Loucy (cell line): ENCODE measurements around the gene SYCP1.

Source experiments
- H2AFZ ChIP-seq: fragments of 200-600 bp; sonication (generic); 2 replicates; pipeline ENCODE4 v1.6.0; 2016; ENCODE audit warnings: antibody characterized with exemption, mild to moderate bottlenecking, low read length, moderate library complexity
- H3F3A ChIP-seq: fragments of 200-600 bp; 2 replicates; pipeline ENCODE4 v1.6.0; 2016; ENCODE audit warnings: antibody characterized with exemption, low read depth, mild to moderate bottlenecking
- H3K27me3 ChIP-seq: fragments of 200-600 bp; sonication (generic); 2 replicates; pipeline ENCODE4 v1.6.1; 2014; ENCODE audit warnings: low read length, mild to moderate bottlenecking; ENCODE audit not compliant: insufficient read depth, poor library complexity, severe bottlenecking
- H3K36me3 ChIP-seq: fragments of 200-600 bp; sonication (generic); 2 replicates; pipeline ENCODE4 v1.6.1; 2016; ENCODE audit warnings: low read length; ENCODE audit not compliant: insufficient read depth
- H3K4me1 ChIP-seq: fragments of 200-600 bp; sonication (generic); 2 replicates; pipeline ENCODE4 v1.5.1; 2014; ENCODE audit warnings: low read length, mild to moderate bottlenecking; ENCODE audit not compliant: insufficient read depth, poor library complexity, severe bottlenecking
- H3K4me2 ChIP-seq: fragments of 200-600 bp; sonication (generic); 2 replicates; pipeline ENCODE4 v1.6.0; 2014; ENCODE audit warnings: antibody characterized with exemption, low read length, low read depth, mild to moderate bottlenecking; ENCODE audit not compliant: poor library complexity, severe bottlenecking
- H3K4me3 ChIP-seq: fragments of 200-600 bp; sonication (generic); 2 replicates; pipeline ENCODE4 v1.5.1; 2014; ENCODE audit warnings: low read length, mild to moderate bottlenecking, mixed read lengths; ENCODE audit not compliant: poor library complexity, severe bottlenecking
- H3K79me2 ChIP-seq: fragments of 200-600 bp; sonication (generic); 2 replicates; pipeline ENCODE4 v1.6.1; 2014; ENCODE audit warnings: low read length; ENCODE audit not compliant: insufficient read depth
- H3K9ac ChIP-seq: fragments of 200-600 bp; sonication (generic); 2 replicates; pipeline ENCODE4 v1.6.0; 2014; ENCODE audit warnings: mild to moderate bottlenecking, low read depth, low read length, moderate library complexity; ENCODE audit not compliant: poor library complexity, severe bottlenecking
- H3K9me2 ChIP-seq: fragments of 200-600 bp; sonication (generic); replicated peaks from 2 replicates; pipeline ENCODE4 v1.6.1; 2016; ENCODE audit warnings: low read depth, low read length, mixed read lengths
- H3K9me3 ChIP-seq: fragments of 200-600 bp; sonication (generic); 2 replicates; pipeline ENCODE4 v1.6.1; 2014; ENCODE audit warnings: mild to moderate bottlenecking, antibody characterized with exemption, low read length, low read depth; ENCODE audit not compliant: insufficient read depth
- H4K20me1 ChIP-seq: fragments of 200-600 bp; sonication (generic); 2 replicates; pipeline ENCODE4 v1.6.0; 2014; ENCODE audit warnings: antibody characterized with exemption, low read length, mild to moderate bottlenecking; ENCODE audit not compliant: insufficient read depth, poor library complexity, severe bottlenecking
- CTCF ChIP-seq: fragments of 200-600 bp; sonication (generic); conservative IDR thresholded peaks from 2 replicates; pipeline ENCODE4 v1.5.1; 2014; ENCODE audit warnings: mild to moderate bottlenecking, antibody characterized with exemption, low read length
- EZH2phosphoT487 ChIP-seq: fragments of 200-600 bp; IDR thresholded peaks from 2 replicates; pipeline ENCODE4 v1.6.1; 2018; ENCODE audit warnings: antibody characterized with exemption, mild to moderate bottlenecking, moderate library complexity, borderline replicate concordance

Gene SYCP1

GRCh38 chr1:114997510-114998289 lies 143.0 kb downstream of the SYCP1 start:
- Histone ChIP-seq H3K4me2 (no peak overlapping the region), H2AFZ (no peak overlapping the region)
- TF ChIP-seq EZH2phosphoT487 (no peak), CTCF (no peak)

GRCh38 chr1:115006191-115006590 lies 151.5 kb downstream of the SYCP1 start:
- Histone ChIP-seq H4K20me1 (no peaks in the 10 kb centered on the region), H3K79me2 (no peaks in the 10 kb centered on the region), H3K9ac (no peak overlapping the region), H3F3A (no peaks in the 10 kb centered on the region), H3K27me3 (no peaks in the 10 kb centered on the region), H3K9me2 (no peaks in the 10 kb centered on the region), H3K4me2 (no peak overlapping the region), H3K4me3 (no peak overlapping the region), H3K36me3 (no peaks in the 10 kb centered on the region), H3K9me3 (no peaks in the 10 kb centered on the region), H3K4me1 (no peaks in the 10 kb centered on the region), H2AFZ (no peak overlapping the region)
- TF ChIP-seq EZH2phosphoT487 (no peak), CTCF (no peak)

More at GRCh38 chr1:114997510-114998289, 143.0 kb downstream of the SYCP1 start:
- no peaks in the 10 kb centered on the region for H4K20me1 ChIP-seq
- H3K9me2 ChIP-seq: no peaks in the 10 kb centered on the region
- no peaks in the 10 kb centered on the region for H3K36me3 ChIP-seq
- no peaks in the 10 kb centered on the region for H3F3A ChIP-seq
- H3K79me2 ChIP-seq: no peaks in the 10 kb centered on the region
- no peaks in the 10 kb centered on the region for H3K9me3 ChIP-seq
- H3K9ac ChIP-seq: no peak overlapping the region
- no peaks in the 10 kb centered on the region for H3K27me3 ChIP-seq
- no peak overlapping the region for H3K4me3 ChIP-seq
- no peaks in the 10 kb centered on the region for H3K4me1 ChIP-seq

GRCh38 chr1:115012006-115012405 lies 157.3 kb downstream of the SYCP1 start:
- TF ChIP-seq CTCF: no peak
- TF ChIP-seq EZH2phosphoT487: no peak
- H3F3A ChIP-seq: no peaks in the 10 kb centered on the region
- H3K9me2 ChIP-seq: no peaks in the 10 kb centered on the region
- no peak overlapping the region for H3K9ac ChIP-seq
- H3K27me3 ChIP-seq: no peaks in the 10 kb centered on the region
- no peaks in the 10 kb centered on the region for H3K4me1 ChIP-seq
- no peak overlapping the region for H2AFZ ChIP-seq
- no peak overlapping the region for H3K4me2 ChIP-seq
- no peaks in the 10 kb centered on the region for H3K9me3 ChIP-seq
- H3K79me2 ChIP-seq: no peaks in the 10 kb centered on the region
- H3K36me3 ChIP-seq: no peaks in the 10 kb centered on the region
- H4K20me1 ChIP-seq: no peaks in the 10 kb centered on the region
- H3K4me3 ChIP-seq: no peak overlapping the region
